PC-9 (cell line): ENCODE data around the gene SLC39A3.

Experiments
- EZH2 ChIP-seq: fragments of 200-600 bp; sonication (generic); IDR thresholded peaks from 2 replicates; pipeline ENCODE4 v1.8.0; 2017; ENCODE audit warnings: antibody characterized with exemption, low read depth
- TF ChIP-seq, protein P1 (sequence below): fragments of 200-600 bp; sonication (generic); conservative IDR thresholded peaks from 2 replicates; pipeline ENCODE4 v1.6.1; 2017; ENCODE audit warnings: mixed run types, antibody characterized with exemption, mild to moderate bottlenecking, moderate library complexity

- TF ChIP-seq, protein P1, sequence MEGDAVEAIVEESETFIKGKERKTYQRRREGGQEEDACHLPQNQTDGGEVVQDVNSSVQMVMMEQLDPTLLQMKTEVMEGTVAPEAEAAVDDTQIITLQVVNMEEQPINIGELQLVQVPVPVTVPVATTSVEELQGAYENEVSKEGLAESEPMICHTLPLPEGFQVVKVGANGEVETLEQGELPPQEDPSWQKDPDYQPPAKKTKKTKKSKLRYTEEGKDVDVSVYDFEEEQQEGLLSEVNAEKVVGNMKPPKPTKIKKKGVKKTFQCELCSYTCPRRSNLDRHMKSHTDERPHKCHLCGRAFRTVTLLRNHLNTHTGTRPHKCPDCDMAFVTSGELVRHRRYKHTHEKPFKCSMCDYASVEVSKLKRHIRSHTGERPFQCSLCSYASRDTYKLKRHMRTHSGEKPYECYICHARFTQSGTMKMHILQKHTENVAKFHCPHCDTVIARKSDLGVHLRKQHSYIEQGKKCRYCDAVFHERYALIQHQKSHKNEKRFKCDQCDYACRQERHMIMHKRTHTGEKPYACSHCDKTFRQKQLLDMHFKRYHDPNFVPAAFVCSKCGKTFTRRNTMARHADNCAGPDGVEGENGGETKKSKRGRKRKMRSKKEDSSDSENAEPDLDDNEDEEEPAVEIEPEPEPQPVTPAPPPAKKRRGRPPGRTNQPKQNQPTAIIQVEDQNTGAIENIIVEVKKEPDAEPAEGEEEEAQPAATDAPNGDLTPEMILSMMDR, result no peak
- TF ChIP-seq EZH2, result no peak
Observed at GRCh38 chr19:2719920-2720776, 19.7 kb downstream of the SLC39A3 start.
